HCT116 (cell line): Measurements from ENCODE around the gene CCER1. TPM values are rescaled to one million over a fixed set of nuclear protein-coding genes. Genes with fewer than 3 reads are reported as not detected.

Source experiments
- ATAC-seq: fragments of 200-7000 bp; cut with Tn5 transposase; 2 replicates; pipeline ENCODE4 v1.9.1; 2020; ENCODE audit warnings: mild to moderate bottlenecking, moderate library complexity
- BruUV-seq: library from RNA; stranded (reverse); fragments of 400-500 nt; replicated peaks from 2 replicates; lab custom pipeline; 2021; lab: Mats Ljungman, UMichigan
- CTCF ChIA-PET: fragments of 300-600 bp; sonication (Branson Sonifier 250); formaldehyde crosslinking; loops from one replicate; lab custom pipeline; 2021; ENCODE audit warnings: antibody characterized with exemption; lab: Charles Lee
- POLR2A ChIA-PET: fragments of 300-600, 350-600 bp; sonication (Branson Sonifier 250); formaldehyde crosslinking; loops from one replicate; lab custom pipeline; 2021; ENCODE audit warnings: antibody characterized with exemption; lab: Charles Lee
- RAD21 ChIA-PET, 2 experiments: fragments of 300-600 bp; sonication (Branson Sonifier 250); formaldehyde crosslinking; loops; one replicate each; lab custom pipeline; 2023; ENCODE audit warnings: low total read pairs in 2 of 2; ENCODE audit not compliant: uncharacterized antibody in 2 of 2, unreplicated experiment in 2 of 2, low non-redundant PET in 1 of 2; lab: Charles Lee
- DNase-seq: peaks from one replicate; pipeline ENCODE4 v3.0.0-alpha.2; 2010; ENCODE audit warnings: low read depth, low spot score
- H2AFZ ChIP-seq: fragments of 200-600 bp; shearing (Covaris generic), sonication (generic); 2 replicates; pipeline ENCODE4 v1.6.1; 2017; ENCODE audit warnings: low read depth, mixed run types, mixed read lengths, antibody characterized with exemption, low read length; ENCODE audit not compliant: poor library complexity, severe bottlenecking
- H3K27ac ChIP-seq: 2 replicates; pipeline ENCODE4 v1.5.1; 2012; ENCODE audit warnings: low read depth, low read length
- H3K27me3 ChIP-seq: fragments of 200-600 bp; sonication (generic); 2 replicates; pipeline ENCODE4 v1.6.1; 2016; ENCODE audit warnings: mixed run types, low read length, mixed read lengths; ENCODE audit not compliant: insufficient read depth
- H3K36me3 ChIP-seq, 2 experiments: fragments of 200-500 bp in 1 of 2; fragments of 200-600 bp in 1 of 2; sonication (Bioruptor generic) in 1 of 2; sonication (generic) in 1 of 2; 2 replicates each; pipeline versions ENCODE4 v1.5.1 to v1.6.1; 2014 to 2016; ENCODE audit warnings: low read length in 2 of 2, inconsistent platforms in 1 of 2, mixed read lengths in 1 of 2, mixed run types in 1 of 2; ENCODE audit not compliant: insufficient read depth in 2 of 2, control insufficient read depth in 1 of 2
- H3K4me1 ChIP-seq, 2 experiments: fragments of 200-600 bp in 1 of 2; sonication (generic) in 1 of 2; 2 replicates each; pipeline versions ENCODE4 v1.5.1 to v1.6.1; 2012 to 2017; ENCODE audit warnings: low read length in 2 of 2, inconsistent platforms in 1 of 2, mild to moderate bottlenecking in 1 of 2, mixed read lengths in 1 of 2, mixed run types in 1 of 2, moderate library complexity in 1 of 2; ENCODE audit not compliant: insufficient read depth in 2 of 2, control insufficient read depth in 1 of 2
- H3K4me2 ChIP-seq: fragments of 200-600 bp; sonication (generic); 2 replicates; pipeline ENCODE4 v1.6.1; 2017; ENCODE audit warnings: mixed run types, low read length, mixed read lengths
- H3K4me3 ChIP-seq, 2 experiments: fragments of 200-600 bp in 1 of 2; sonication (generic) in 1 of 2; replicated peaks in 1 of 2; 2 replicates each; pipeline ENCODE4 v1.5.1; 2011 to 2016; ENCODE audit warnings: low read length in 2 of 2, control low read depth in 1 of 2, low read depth in 1 of 2, mild to moderate bottlenecking in 1 of 2, mixed read lengths in 1 of 2, mixed run types in 1 of 2
- H3K79me2 ChIP-seq: fragments of 200-600 bp; sonication (generic); 2 replicates; pipeline ENCODE4 v1.6.1; 2017; ENCODE audit warnings: mild to moderate bottlenecking, mixed run types, low read length, moderate library complexity, mixed read lengths; ENCODE audit not compliant: insufficient read depth
- H3K9ac ChIP-seq: fragments of 200-600 bp; sonication (generic); 2 replicates; pipeline ENCODE4 v1.6.1; 2016; ENCODE audit warnings: low read length, mixed read lengths
- H3K9me2 ChIP-seq: fragments of 200-600 bp; sonication (generic), shearing (Covaris generic); 2 replicates; pipeline ENCODE4 v1.6.1; 2017; ENCODE audit warnings: mixed run types, mild to moderate bottlenecking, moderate library complexity; ENCODE audit not compliant: insufficient read depth
- H3K9me3 ChIP-seq, 2 experiments: fragments of 200-500 bp in 1 of 2; fragments of 200-600 bp in 1 of 2; sonication (Bioruptor generic) in 1 of 2; sonication (generic) in 1 of 2; 2 replicates each; pipeline ENCODE4 v1.6.1; 2014 to 2017; ENCODE audit warnings: low read length in 2 of 2, mixed read lengths in 2 of 2, inconsistent platforms in 1 of 2, low read depth in 1 of 2, mild to moderate bottlenecking in 1 of 2, mixed run types in 1 of 2, moderate library complexity in 1 of 2; ENCODE audit not compliant: control insufficient read depth in 1 of 2, insufficient read depth in 1 of 2
- H4K20me1 ChIP-seq: fragments of 200-600 bp; sonication (generic), shearing (Covaris generic); 2 replicates; pipeline ENCODE4 v1.6.1; 2017; ENCODE audit warnings: mixed run types, mild to moderate bottlenecking, moderate library complexity; ENCODE audit not compliant: insufficient read depth
- JUND ChIP-seq: IDR thresholded peaks from 2 replicates; pipeline ENCODE4 v1.6.1; 2012
- POLR2A ChIP-seq: IDR thresholded peaks from 2 replicates; pipeline ENCODE4 v1.7.0; 2011; ENCODE audit warnings: borderline replicate concordance; ENCODE audit not compliant: insufficient read depth, insufficient read length; ENCODE audit errors: extremely low read depth
- RAD21 ChIP-seq: IDR thresholded peaks from 2 replicates; pipeline ENCODE4 v1.6.1; 2012; ENCODE audit warnings: low read depth, mild to moderate bottlenecking
- SIN3A ChIP-seq: IDR thresholded peaks from 2 replicates; pipeline ENCODE4 v1.6.1; 2012; ENCODE audit warnings: low read depth
- SP1 ChIP-seq: IDR thresholded peaks from 2 replicates; pipeline ENCODE4 v1.6.1; 2012; ENCODE audit warnings: low read depth
- SRF ChIP-seq: IDR thresholded peaks from 2 replicates; pipeline ENCODE4 v1.6.1; 2012; ENCODE audit warnings: low read depth
- intact Hi-C: fragments of 100-400 bp; cut with micrococcal nuclease; formaldehyde crosslinking; loops from 2 replicates; pipeline ENCODE4 v1.10.0; 2022
- total RNA-seq: library from RNA; stranded (reverse); gene quantifications from one replicate; pipeline ENCODE4 v1.2.1, GENCODE V29; 2021; ENCODE audit not compliant: unreplicated experiment
- TF ChIP-seq, protein P1 (sequence below): IDR thresholded peaks from 2 replicates; pipeline ENCODE4 v1.6.1; 2011; ENCODE audit warnings: mild to moderate bottlenecking, low read length, moderate library complexity; ENCODE audit not compliant: insufficient replicate concordance; ENCODE audit errors: extremely low read depth
- TF ChIP-seq, protein P2 (sequence below): IDR thresholded peaks from 2 replicates; pipeline ENCODE4 v1.6.1; 2012; ENCODE audit warnings: low read depth
- TF ChIP-seq, protein P3 (sequence below), 3 experiments: fragments of 200-600 bp in 1 of 3; sonication (generic) in 1 of 3; IDR thresholded peaks in 2 of 3; conservative IDR thresholded peaks in 1 of 3; 2 replicates each; pipeline ENCODE4 v1.5.1; 2012 to 2017; ENCODE audit warnings: low read depth in 2 of 3, low read length in 2 of 3, antibody characterized with exemption in 1 of 3, borderline replicate concordance in 1 of 3, control low read depth in 1 of 3, mild to moderate bottlenecking in 1 of 3, mixed read lengths in 1 of 3, mixed run types in 1 of 3, moderate library complexity in 1 of 3; ENCODE audit not compliant: insufficient read depth in 1 of 3

Gene CCER1
- total RNA-seq, 1 experiment from 2014 or later = not detected

DNA sequence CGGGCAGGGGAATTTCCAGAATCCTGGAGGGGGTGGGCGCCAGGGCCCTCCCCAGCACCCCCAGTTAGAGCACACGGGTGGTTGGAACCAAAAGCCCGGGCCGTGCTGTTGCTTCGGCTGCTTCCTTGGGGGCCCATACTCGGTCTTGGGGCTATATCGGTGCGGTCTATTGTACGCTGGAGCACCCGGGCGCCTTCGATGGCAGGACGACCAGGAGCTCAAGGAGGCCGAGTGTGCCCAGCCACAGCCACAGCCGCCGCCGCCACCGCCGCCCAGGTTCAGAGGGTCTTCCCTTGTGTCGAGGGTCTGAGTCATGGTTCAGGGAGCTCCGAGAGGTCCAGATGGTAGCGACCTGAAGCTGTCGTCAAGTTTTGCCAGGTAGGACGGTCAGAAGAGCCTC, 548 bp downstream of the CCER1 start:
- Histone ChIP-seq H3K79me2 (no peaks in the 10 kb centered on the region), H3K9me3 (no peaks in the 10 kb centered on the region), H3K27me3 (no peaks in the 10 kb centered on the region), H3K4me1 (no peaks in the 10 kb centered on the region), H4K20me1 (no peaks in the 10 kb centered on the region), H2AFZ (no peak overlapping the region), H3K27ac (no peak overlapping the region), H3K36me3 (no peaks in the 10 kb centered on the region), H3K9ac (no peak overlapping the region), H3K4me3 (no peak overlapping the region), H3K4me2 (no peak overlapping the region), H3K9me2 (no peaks in the 10 kb centered on the region)
- BruUV-seq = no TSS peak
- intact Hi-C loops = no loop called here
- POLR2A ChIA-PET = no interaction called here
- CTCF ChIA-PET = no interaction called here
- ATAC-seq = no peak
- RAD21 ChIA-PET = no interaction called here
- no peak for DNase-seq
- TF ChIP-seq, protein P1, sequence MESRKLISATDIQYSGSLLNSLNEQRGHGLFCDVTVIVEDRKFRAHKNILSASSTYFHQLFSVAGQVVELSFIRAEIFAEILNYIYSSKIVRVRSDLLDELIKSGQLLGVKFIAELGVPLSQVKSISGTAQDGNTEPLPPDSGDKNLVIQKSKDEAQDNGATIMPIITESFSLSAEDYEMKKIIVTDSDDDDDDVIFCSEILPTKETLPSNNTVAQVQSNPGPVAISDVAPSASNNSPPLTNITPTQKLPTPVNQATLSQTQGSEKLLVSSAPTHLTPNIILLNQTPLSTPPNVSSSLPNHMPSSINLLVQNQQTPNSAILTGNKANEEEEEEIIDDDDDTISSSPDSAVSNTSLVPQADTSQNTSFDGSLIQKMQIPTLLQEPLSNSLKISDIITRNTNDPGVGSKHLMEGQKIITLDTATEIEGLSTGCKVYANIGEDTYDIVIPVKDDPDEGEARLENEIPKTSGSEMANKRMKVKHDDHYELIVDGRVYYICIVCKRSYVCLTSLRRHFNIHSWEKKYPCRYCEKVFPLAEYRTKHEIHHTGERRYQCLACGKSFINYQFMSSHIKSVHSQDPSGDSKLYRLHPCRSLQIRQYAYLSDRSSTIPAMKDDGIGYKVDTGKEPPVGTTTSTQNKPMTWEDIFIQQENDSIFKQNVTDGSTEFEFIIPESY = no peak
- TF ChIP-seq RAD21 = no peak

DNA sequence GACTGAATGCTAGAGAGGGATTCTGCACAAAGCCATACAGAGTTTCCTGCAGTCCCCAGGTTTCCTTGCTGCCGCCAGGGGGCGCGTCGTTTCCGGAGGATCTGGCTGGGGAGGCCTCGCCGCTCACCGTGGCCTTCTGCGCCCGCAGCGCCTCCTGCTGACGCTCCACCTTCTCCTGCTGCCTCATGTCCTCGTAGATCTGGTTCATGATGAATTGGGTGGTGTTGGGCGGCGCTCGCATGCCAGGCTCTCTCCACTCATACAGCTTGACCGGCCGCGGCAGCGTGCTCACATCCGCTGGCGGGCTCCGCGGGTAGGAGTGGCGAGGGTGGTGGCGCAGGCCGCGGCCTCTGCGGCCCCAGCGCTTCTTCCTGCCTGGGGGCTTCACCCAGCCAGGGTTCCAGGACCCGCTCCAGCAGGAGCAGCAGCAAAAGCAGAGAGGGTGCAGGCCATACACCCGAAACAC, 987 bp downstream of the CCER1 start:
- no peak overlapping the region for H2AFZ ChIP-seq
- no peaks in the 10 kb centered on the region for H3K36me3 ChIP-seq
- no peaks in the 10 kb centered on the region for H3K9me3 ChIP-seq
- no peak overlapping the region for H3K4me3 ChIP-seq
- H4K20me1 ChIP-seq = no peaks in the 10 kb centered on the region
- CTCF ChIA-PET = no interaction called here
- intact Hi-C loops = no loop called here
- H3K79me2 ChIP-seq = no peaks in the 10 kb centered on the region
- H3K4me2 ChIP-seq = no peak overlapping the region
- POLR2A ChIA-PET = no interaction called here
- RAD21 ChIA-PET = no interaction called here
- no peak for DNase-seq
- peak; percentile 50 for ATAC-seq
- H3K4me1 ChIP-seq = no peaks in the 10 kb centered on the region
- H3K9ac ChIP-seq = no peak overlapping the region
- no TSS peak for BruUV-seq
- TF ChIP-seq, protein P1 = no peak
- TF ChIP-seq POLR2A (no peak), JUND (no peak), SIN3A (no peak), SRF (no peak), SP1 (no peak)
- TF ChIP-seq, protein P2, sequence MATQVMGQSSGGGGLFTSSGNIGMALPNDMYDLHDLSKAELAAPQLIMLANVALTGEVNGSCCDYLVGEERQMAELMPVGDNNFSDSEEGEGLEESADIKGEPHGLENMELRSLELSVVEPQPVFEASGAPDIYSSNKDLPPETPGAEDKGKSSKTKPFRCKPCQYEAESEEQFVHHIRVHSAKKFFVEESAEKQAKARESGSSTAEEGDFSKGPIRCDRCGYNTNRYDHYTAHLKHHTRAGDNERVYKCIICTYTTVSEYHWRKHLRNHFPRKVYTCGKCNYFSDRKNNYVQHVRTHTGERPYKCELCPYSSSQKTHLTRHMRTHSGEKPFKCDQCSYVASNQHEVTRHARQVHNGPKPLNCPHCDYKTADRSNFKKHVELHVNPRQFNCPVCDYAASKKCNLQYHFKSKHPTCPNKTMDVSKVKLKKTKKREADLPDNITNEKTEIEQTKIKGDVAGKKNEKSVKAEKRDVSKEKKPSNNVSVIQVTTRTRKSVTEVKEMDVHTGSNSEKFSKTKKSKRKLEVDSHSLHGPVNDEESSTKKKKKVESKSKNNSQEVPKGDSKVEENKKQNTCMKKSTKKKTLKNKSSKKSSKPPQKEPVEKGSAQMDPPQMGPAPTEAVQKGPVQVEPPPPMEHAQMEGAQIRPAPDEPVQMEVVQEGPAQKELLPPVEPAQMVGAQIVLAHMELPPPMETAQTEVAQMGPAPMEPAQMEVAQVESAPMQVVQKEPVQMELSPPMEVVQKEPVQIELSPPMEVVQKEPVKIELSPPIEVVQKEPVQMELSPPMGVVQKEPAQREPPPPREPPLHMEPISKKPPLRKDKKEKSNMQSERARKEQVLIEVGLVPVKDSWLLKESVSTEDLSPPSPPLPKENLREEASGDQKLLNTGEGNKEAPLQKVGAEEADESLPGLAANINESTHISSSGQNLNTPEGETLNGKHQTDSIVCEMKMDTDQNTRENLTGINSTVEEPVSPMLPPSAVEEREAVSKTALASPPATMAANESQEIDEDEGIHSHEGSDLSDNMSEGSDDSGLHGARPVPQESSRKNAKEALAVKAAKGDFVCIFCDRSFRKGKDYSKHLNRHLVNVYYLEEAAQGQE = no peak
- TF ChIP-seq, protein P3, sequence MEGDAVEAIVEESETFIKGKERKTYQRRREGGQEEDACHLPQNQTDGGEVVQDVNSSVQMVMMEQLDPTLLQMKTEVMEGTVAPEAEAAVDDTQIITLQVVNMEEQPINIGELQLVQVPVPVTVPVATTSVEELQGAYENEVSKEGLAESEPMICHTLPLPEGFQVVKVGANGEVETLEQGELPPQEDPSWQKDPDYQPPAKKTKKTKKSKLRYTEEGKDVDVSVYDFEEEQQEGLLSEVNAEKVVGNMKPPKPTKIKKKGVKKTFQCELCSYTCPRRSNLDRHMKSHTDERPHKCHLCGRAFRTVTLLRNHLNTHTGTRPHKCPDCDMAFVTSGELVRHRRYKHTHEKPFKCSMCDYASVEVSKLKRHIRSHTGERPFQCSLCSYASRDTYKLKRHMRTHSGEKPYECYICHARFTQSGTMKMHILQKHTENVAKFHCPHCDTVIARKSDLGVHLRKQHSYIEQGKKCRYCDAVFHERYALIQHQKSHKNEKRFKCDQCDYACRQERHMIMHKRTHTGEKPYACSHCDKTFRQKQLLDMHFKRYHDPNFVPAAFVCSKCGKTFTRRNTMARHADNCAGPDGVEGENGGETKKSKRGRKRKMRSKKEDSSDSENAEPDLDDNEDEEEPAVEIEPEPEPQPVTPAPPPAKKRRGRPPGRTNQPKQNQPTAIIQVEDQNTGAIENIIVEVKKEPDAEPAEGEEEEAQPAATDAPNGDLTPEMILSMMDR (IDR thresholded peaks at IDR 0.05 in 2 of 3, conservative IDR thresholded peaks at IDR 0.05 in 1 of 3; ENCODE audit: borderline replicate concordance in 1 of 3, insufficient read depth in 1 of 3, low read depth in 2 of 3, low read length in 2 of 3) = peak in 2 of 3 experiments; percentile 14 to 25; a peak in 2 of 6 replicates
- H3K27ac ChIP-seq = no peak overlapping the region; the same call in 1 of the 2 replicates
- H3K27me3 ChIP-seq = no peaks in the 10 kb centered on the region
- no peaks in the 10 kb centered on the region for H3K9me2 ChIP-seq
